Activated T-helper 1 cell treated with Interleukin-2 at 50 U/mL for 16 hours (primary cell): ENCODE measurements around the gene NCKAP1.
"Not testable (repeated sequence)": the region's sequence is repeated elsewhere in the genome, so short reads cannot be mapped to it uniquely, and the experiment has no call there.

Experiments
- DNase-seq: peaks from one replicate; pipeline ENCODE4 v3.0.0-alpha.2; 2020; ENCODE audit warnings: low read depth

Gene NCKAP1

GRCh38 chr2:183009249-183009899 is 28.9 kb downstream of the NCKAP1 start:
- no peak for DNase-seq

DNA sequence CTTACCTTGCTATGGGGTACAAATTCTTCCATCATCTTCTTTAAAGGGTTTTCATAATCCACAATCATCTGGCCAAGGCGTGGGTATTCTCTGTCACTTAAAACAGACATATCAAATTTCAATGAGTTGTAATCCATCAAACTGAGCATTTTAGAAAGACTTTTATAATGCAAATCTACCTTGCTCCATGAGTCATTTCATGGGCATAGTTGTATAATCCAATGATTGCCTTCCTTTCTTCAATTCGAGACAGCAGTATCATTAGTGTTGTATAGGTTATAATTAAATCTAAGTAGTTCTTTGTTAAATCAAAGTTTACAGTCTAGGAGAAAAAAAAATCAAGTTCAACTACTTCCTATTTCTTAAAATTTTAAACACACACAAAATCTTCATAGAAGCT is 36.3 kb downstream of the NCKAP1 start:
- no peak for DNase-seq

DNA sequence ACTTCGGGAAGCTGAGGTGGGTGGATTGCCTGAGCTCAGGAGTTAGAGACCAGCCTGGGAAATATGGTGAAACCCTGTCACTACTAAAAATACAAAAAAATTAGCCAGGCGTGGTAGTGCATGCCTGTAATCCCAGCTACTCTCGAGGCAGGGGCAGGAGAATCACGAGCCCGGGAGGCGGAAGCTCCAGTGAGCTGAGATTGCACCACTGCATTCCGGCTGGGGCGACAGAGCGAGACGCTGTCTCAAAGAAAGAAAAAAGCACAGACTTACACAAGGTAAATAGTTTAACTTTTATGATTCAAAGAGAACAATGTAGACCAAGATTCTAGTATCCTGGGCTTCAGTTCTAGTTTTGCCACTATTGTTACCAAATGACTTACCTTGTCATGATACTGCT is 37.4 kb downstream of the NCKAP1 start:
- DNase-seq = no peak

- no peak for DNase-seq
Measured at GRCh38 chr2:182999348-183000028, 38.8 kb downstream of the NCKAP1 start.

GRCh38 chr2:182994228-182994912 is 43.9 kb downstream of the NCKAP1 start:
- DNase-seq = no peak

DNA sequence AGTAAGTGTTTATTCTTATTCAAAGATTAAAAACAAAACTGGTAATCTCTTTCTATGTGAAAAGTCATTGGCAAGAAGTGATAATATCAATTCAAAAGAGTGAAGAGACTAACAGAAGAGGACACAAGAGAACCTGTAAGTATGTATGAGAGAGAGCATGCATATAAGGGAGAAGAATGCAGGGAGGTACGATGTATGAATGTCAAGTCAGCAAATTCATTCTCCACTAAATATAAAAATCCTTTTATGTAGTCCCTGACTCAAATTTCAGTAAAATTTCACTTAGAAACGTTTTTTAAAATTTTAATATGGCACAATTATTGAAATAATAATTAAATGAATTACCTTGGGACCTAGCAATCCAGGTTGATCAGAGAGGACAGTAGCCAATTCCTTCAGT is 55.3 kb downstream of the NCKAP1 start:
- DNase-seq = no peak

DNA sequence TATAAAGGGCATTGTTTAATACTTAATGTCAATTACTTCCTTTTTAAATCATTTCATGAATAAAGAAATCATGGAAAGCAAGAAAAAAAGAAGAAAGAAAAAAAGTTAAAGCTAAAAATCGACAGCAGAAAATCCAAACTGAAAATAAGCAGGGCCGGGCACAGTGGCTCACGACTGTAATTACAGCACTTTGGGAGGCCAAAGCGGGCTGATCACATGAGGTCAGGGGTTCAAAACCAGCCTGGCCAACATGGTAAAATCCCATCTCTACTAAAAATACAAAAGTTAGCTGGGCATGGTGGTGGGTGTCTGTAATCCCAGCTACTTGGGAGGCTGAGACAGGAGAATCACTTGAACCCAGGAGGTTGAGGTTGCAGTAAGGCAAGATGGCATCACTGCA is 56.8 kb downstream of the NCKAP1 start:
- DNase-seq = not testable (repeated sequence)

DNA sequence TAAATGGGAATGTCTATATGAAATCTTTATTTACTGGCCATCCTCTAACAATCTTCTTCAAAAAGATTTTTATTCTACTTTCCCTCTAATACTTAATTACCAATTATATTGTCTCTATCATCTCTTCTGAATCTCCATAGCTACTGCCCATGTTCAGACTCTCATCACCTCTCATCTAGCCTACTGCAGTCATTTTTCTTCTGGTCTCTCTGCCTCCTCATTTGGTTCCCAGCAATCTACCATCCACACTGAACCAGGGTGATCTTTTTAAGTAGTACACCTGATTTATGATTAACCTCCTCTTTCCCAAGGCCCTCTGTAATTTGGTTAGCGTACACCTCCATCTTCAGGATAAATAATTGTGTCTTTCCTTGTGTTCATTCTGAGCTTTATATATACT is 57.6 kb downstream of the NCKAP1 start:
- no peak for DNase-seq

- DNase-seq = no peak
Measured at GRCh38 chr2:182980115-182980514, 58.1 kb downstream of the NCKAP1 start.

DNA sequence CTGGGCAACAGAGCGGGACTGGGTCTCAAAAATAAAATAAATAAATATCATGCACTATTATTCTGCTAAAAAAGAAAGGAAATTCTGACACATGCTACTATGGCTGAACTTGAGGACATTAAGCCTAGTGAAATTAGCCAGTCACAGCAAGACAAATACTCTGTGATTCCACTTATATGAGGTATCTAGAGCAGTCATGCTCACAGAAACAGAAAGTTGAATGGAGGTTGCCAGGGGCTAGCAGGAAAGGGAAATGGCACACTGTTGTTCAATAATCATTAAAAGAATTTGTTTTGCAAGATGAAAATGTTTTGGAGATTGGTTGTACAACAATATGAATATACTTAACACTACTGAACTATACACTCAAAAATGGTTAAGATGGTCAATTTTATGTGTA is 60.8 kb downstream of the NCKAP1 start:
- no peak for DNase-seq

DNA sequence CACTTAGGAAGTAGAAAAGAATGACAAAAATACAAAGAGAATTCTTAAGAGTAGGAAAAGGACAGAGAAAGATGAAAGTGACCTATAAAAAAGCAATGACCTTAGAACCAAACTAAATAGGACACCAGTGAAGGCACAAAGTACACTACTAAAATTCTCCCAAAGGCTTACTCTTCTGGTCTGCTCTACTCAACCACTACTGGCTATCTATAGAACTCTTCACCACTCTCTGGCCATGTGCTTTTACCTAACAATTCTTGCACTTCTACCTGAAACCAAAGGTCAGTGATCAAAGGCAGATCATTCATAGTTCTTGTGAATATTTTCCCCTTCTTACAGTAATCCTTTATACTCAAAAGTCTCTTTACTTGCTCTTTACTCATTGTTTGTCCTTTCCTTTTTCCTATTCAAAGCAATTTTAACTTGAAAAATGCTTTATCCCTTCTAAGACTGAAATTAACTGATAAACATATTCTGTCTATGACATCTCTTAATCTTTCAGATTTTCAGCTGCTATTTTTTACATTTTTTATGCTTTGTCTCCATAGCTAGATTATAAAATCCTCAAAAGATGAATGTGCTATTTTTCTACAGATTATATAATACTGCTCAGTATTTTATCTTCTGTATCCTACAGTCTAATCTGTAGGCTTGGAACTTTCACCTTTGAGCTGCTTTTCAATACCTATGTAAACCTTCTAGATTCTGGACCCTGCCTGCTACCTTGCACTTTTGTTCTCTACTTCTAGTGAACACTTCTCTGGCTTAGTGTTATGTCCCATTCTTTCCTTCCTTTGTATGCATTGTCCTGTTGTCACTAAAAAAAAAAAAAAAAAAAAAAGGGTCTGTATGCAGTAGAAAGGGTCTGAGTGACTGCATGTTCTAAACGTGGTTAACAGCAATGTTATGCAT is 64.6 kb downstream of the NCKAP1 start:
- DNase-seq = no peak

- no peak for DNase-seq
Measured at GRCh38 chr2:182972548-182972942, 65.7 kb downstream of the NCKAP1 start.

GRCh38 chr2:182971820-182972547 is 66.3 kb downstream of the NCKAP1 start:
- no peak for DNase-seq

DNA sequence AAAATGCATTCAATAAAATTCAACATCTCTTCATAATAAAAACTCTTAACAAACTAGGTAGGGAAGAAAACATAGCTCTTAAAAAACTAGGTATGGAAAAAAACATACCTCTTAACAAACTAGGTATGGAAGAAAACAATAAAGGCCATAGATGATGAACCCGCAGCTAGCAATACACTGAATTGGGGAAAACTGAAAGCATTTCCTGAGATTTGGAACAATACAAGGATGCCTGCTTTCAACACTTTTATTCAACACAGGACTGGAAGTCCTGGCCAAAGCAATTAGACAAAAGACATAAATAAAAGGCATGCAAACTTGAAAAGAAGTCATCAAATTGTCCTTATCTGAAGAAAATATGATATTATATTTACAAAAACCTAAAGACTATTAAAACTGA is 67.8 kb downstream of the NCKAP1 start:
- no peak for DNase-seq

DNA sequence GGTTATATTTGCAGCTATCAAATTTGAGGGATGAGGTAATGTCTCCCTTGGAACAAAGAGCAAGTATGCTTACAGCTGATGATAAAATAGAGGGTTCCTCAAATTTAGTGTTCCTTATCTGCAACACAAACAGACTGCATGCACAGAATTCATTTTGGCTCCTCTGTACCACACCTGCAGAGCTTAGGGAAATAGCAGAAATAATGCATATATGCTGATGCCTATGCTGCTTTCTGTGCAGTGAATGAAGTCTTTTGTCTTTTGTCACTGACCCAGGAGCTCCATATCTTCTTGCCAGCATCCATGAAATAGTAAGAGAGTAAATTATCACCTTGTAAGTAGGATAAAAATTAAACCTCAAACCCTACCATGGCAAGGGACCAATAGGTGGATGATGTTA is 69.8 kb downstream of the NCKAP1 start:
- DNase-seq = no peak

- DNase-seq = not testable (repeated sequence)
Measured at GRCh38 chr2:182966356-182966755, 71.9 kb downstream of the NCKAP1 start.

- DNase-seq = no peak
Measured at GRCh38 chr2:182962641-182963040, 75.6 kb downstream of the NCKAP1 start.

GRCh38 chr2:182960869-182961268 is 77.4 kb downstream of the NCKAP1 start:
- not testable (repeated sequence) for DNase-seq

GRCh38 chr2:182954789-182955188 is 83.5 kb downstream of the NCKAP1 start:
- DNase-seq = no peak

DNA sequence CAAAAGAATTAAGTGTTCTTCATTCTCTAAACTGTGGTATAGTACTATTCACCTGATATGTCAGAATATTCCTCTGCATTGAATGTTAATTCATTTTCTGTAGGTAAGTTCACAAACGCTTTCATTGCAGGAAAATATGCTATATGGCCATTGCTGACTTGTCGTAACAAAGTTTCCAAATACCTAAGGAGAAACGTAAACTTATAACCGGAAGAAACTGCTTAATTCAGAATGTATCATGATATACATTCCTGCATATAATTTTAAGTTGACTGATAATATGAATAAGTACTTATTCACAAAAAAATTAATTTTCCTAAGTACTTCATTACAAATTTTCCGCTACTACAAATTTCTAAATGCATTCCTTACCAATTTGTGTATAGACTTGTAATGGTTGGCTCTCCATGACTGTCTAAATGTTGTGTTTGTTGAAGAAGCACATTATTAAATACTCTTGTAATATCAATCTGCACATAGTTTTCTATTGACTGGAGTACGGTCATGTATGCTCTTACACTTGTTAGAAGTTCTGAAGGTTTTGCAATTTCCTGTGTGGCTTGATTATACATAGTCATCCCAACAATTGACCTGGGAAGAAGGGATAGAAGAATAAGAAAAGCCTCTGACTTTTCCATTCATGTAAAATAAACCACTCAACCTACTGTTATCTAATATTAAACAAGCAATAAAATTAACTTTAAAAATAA is 85.4 kb downstream of the NCKAP1 start:
- no peak for DNase-seq
